A673 (cell line): ENCODE data around the gene SYNGR3. TPM values are rescaled to one million over a fixed set of nuclear protein-coding genes. Genes with fewer than 3 reads are reported as not detected.

Experiments
- BruUV-seq: library from RNA; stranded (reverse); fragments of 400-500 nt; replicated peaks from 2 replicates; lab custom pipeline; 2021; lab: Mats Ljungman, UMichigan
- CTCF ChIA-PET: fragments of 300-600 bp; sonication (Branson Sonifier 250); formaldehyde crosslinking; loops from one replicate; lab custom pipeline; 2022; ENCODE audit warnings: antibody characterized with exemption; lab: Charles Lee
- POLR2A ChIA-PET: fragments of 300-600 bp; sonication (Branson Sonifier 250); formaldehyde crosslinking; loops from one replicate; lab custom pipeline; 2022; ENCODE audit warnings: antibody characterized with exemption; ENCODE audit not compliant: low non-redundant PET; lab: Charles Lee
- DNase-seq: peaks from one replicate; pipeline ENCODE4 v3.0.0-alpha.2; 2015; ENCODE audit warnings: low spot score
- H3K27ac ChIP-seq: fragments of 200-600 bp; sonication (generic); 2 replicates; pipeline ENCODE4 v1.5.1; 2016; ENCODE audit warnings: mixed run types, low read depth, mild to moderate bottlenecking, mixed read lengths, antibody characterized with exemption, low read length; ENCODE audit not compliant: poor library complexity, severe bottlenecking
- H3K27me3 ChIP-seq: fragments of 200-600 bp; sonication (generic); replicated peaks from 2 replicates; pipeline ENCODE4 v1.6.1; 2017; ENCODE audit warnings: mixed run types, low read depth, mild to moderate bottlenecking, mixed read lengths, antibody characterized with exemption, low read length; ENCODE audit not compliant: insufficient read depth, poor library complexity
- H3K36me3 ChIP-seq: fragments of 200-600 bp; sonication (generic); 2 replicates; pipeline ENCODE4 v1.6.1; 2016; ENCODE audit warnings: mixed run types, mild to moderate bottlenecking, mixed read lengths, antibody characterized with exemption, low read length; ENCODE audit not compliant: insufficient read depth, poor library complexity, severe bottlenecking
- H3K4me1 ChIP-seq: fragments of 200-600 bp; sonication (generic); 2 replicates; pipeline ENCODE4 v1.6.1; 2017; ENCODE audit warnings: mixed run types, mild to moderate bottlenecking, mixed read lengths, antibody characterized with exemption, low read length; ENCODE audit not compliant: insufficient read depth, poor library complexity, severe bottlenecking
- H3K4me3 ChIP-seq: fragments of 200-600 bp; sonication (generic); 2 replicates; pipeline ENCODE4 v1.5.1; 2016; ENCODE audit warnings: low read depth, mixed run types, mild to moderate bottlenecking, mixed read lengths, low read length; ENCODE audit not compliant: poor library complexity, severe bottlenecking
- H3K9me3 ChIP-seq: fragments of 200-600 bp; sonication (generic); 2 replicates; pipeline ENCODE4 v1.6.1; 2016; ENCODE audit warnings: mixed run types, low read depth, mild to moderate bottlenecking, mixed read lengths, antibody characterized with exemption, low read length; ENCODE audit not compliant: poor library complexity, severe bottlenecking
- CTCF ChIP-seq: fragments of 300-800, 200-600 bp; sonication (generic); conservative IDR thresholded peaks from 2 replicates; pipeline ENCODE4 v1.5.1; 2017; ENCODE audit warnings: low read depth, mild to moderate bottlenecking, antibody characterized with exemption, low read length, moderate library complexity, mixed read lengths
- EZH2 ChIP-seq: fragments of 200-600 bp; sonication (generic); IDR thresholded peaks from 2 replicates; pipeline ENCODE4 v1.6.1; 2017; ENCODE audit warnings: borderline replicate concordance, low read depth, mild to moderate bottlenecking, mixed read lengths, antibody characterized with exemption, low read length; ENCODE audit not compliant: poor library complexity, severe bottlenecking
- intact Hi-C: fragments of 100-400 bp; cut with micrococcal nuclease; formaldehyde crosslinking; loops from one replicate; pipeline ENCODE4 v1.10.0; 2022; ENCODE audit not compliant: unreplicated experiment
- total RNA-seq: library from RNA; stranded (reverse); gene quantifications from 2 replicates; pipeline ENCODE4 v1.2.3, GENCODE V29; 2021

SYNGR3 gene
- total RNA-seq, 1 experiment from 2014 or later: 1.4 TPM

- H3K4me3 ChIP-seq: no peak overlapping the region
- peaks cover 13% of the 10 kb centered on the region for H3K4me1 ChIP-seq
- CTCF ChIA-PET: interaction anchor here (0.6 kb wide), 1 partner anchor 59 kb away, joined by 4 read pairs; no protein-coding TSS in a partner anchor
- H3K9me3 ChIP-seq: no peaks in the 10 kb centered on the region
- intact Hi-C loops: no loop called here
- no peaks in the 10 kb centered on the region for H3K36me3 ChIP-seq
- POLR2A ChIA-PET: no interaction called here
- no peak for DNase-seq
- no TSS peak for BruUV-seq
- no peak overlapping the region for H3K27ac ChIP-seq
- H3K27me3 ChIP-seq: no peaks in the 10 kb centered on the region
- TF ChIP-seq CTCF (no peak), EZH2 (no peak)
These were observed 42.5 kb upstream of the SYNGR3 start for GRCh38 chr16:1947369-1947670.

- Histone ChIP-seq H3K4me1 (peaks cover under 1% of the 10 kb centered on the region), H3K9me3 (no peaks in the 10 kb centered on the region), H3K36me3 (no peaks in the 10 kb centered on the region), H3K27me3 (no peaks in the 10 kb centered on the region), H3K27ac (no peak overlapping the region), H3K4me3 (no peak overlapping the region)
- BruUV-seq: no TSS peak
- intact Hi-C loops: no loop called here
- TF ChIP-seq EZH2: no peak
- no peak for TF ChIP-seq CTCF
- POLR2A ChIA-PET: no interaction called here
- DNase-seq: no peak
- CTCF ChIA-PET: interaction anchor here (0.7 kb wide), 1 partner anchor 733 kb away, joined by 7 read pairs; the partner anchor contains the start of gene KCTD5
These were observed 40.3 kb upstream of the SYNGR3 start for GRCh38 chr16:1949507-1949906.

GRCh38 chr16:1950047-1950446 is 39.7 kb upstream of the SYNGR3 start:
- BruUV-seq: no TSS peak
- Histone ChIP-seq H3K4me1 (no peaks in the 10 kb centered on the region), H3K27ac (no peak overlapping the region), H3K27me3 (no peaks in the 10 kb centered on the region), H3K36me3 (no peaks in the 10 kb centered on the region), H3K9me3 (no peaks in the 10 kb centered on the region), H3K4me3 (no peak overlapping the region)
- POLR2A ChIA-PET: no interaction called here
- no peak for DNase-seq
- TF ChIP-seq EZH2 (no peak), CTCF (no peak)
- intact Hi-C loops: no loop called here
- CTCF ChIA-PET: no interaction called here
